Measurements from ENCODE around the gene MISP. TPM values are rescaled to one million over a fixed set of nuclear protein-coding genes. Genes with fewer than 3 reads are reported as not detected.
A peak's percentile ranks its signal among the peaks of the same experiment; 100 is the strongest.

The MISP gene
- total and polyA plus RNA-seq, 2 of the 8 experiments (the other 6 are each of a cell fraction or from before 2014, with no cell fraction given) = 0.43 to 0.45 TPM

GRCh38 chr19:748274-748598 lies 2.7 kb upstream of the MISP start:
- no peak overlapping the region for H3K9ac ChIP-seq (replicated peaks in 1 of 4; ENCODE audit: extremely low read depth in 1 of 4, low read depth in 3 of 4, low read length in 3 of 4)
- no peak overlapping the region for H4K5ac ChIP-seq (ENCODE audit: insufficient read length, low read depth, low read length)
- H3K79me1 ChIP-seq (ENCODE audit: low read depth, low read length) = no peaks in the 10 kb centered on the region
- FAIRE-seq (no peak), DNase-seq (ENCODE audit: low read depth in 1 of 2, low spot score in 2 of 2) (no peak)
- peak overlapping the region; percentile 71; the same call in 1 of the 2 replicates for H2BK5ac ChIP-seq (ENCODE audit: low read depth, low read length)
- H4K20me1 ChIP-seq (replicated peaks in 1 of 2; ENCODE audit: control insufficient read depth in 1 of 2, insufficient read depth in 2 of 2, low read length in 2 of 2) = peaks cover 0 to 1% of the 10 kb centered on the region in 2 experiments
- H3K56ac ChIP-seq (replicated peaks; ENCODE audit: insufficient read length, low read depth, low read length) = no peak overlapping the region
- no peak for TF ChIP-seq CHD1 (IDR thresholded peaks at IDR 0.05; ENCODE audit: low read depth, low read length)
- no peak for TF ChIP-seq SP4 (IDR thresholded peaks at IDR 0.05; ENCODE audit: low read length)
- 0 out of 2 replicates have a peak overlapping the region, but pooled peaks have one; percentile 51 for H4K8ac ChIP-seq (ENCODE audit: extremely low read depth, insufficient read depth, low read length)
- H2AK5ac ChIP-seq (ENCODE audit: low read depth, low read length) = no peak overlapping the region
- no peak overlapping the region for H3K18ac ChIP-seq (ENCODE audit: extremely low read depth, low read length)
- 77% methylated on average over 14 of the region's 14 CpGs; no CpG with 5 or more reads in 1 of the 2 experiments for WGBS, 2 experiments (ENCODE audit: extremely low coverage in 1 of 2, insufficient coverage in 1 of 2, insufficient read length in 1 of 2, insufficient replicate concordance in 2 of 2, low coverage in 1 of 2, low lambda C conversion rate in 2 of 2, missing lambda C conversion rate in 1 of 2)
- no peak overlapping the region for H2BK15ac ChIP-seq (ENCODE audit: low read length)
- no peak overlapping the region for H3K27ac ChIP-seq (ENCODE audit: low read depth, low read length)
- no peak overlapping the region for H2BK12ac ChIP-seq (ENCODE audit: low read depth, low read length)
- H3K4me2 ChIP-seq (ENCODE audit: insufficient read depth in 1 of 2, low read depth in 2 of 2, low read length in 2 of 2) = no peak overlapping the region
- no peak overlapping the region for H2BK20ac ChIP-seq (ENCODE audit: low read length)
- peaks cover 0 to 5% (median 3%) of the 10 kb centered on the region in 4 experiments; a peak in 3 of 7 replicates for H3K4me1 ChIP-seq (replicated peaks in 1 of 4; ENCODE audit: control insufficient read depth in 3 of 4, insufficient read depth in 4 of 4, low read length in 3 of 4)
- no peaks in the 10 kb centered on the region for H3K79me2 ChIP-seq (ENCODE audit: control insufficient read depth in 1 of 2, insufficient read depth in 2 of 2, low read length in 2 of 2)
- H3K23ac ChIP-seq (ENCODE audit: insufficient read length) = no peak overlapping the region
- H2BK120ac ChIP-seq (replicated peaks; ENCODE audit: low read depth, low read length) = no peak overlapping the region
- no peaks in the 10 kb centered on the region for H3K27me3 ChIP-seq (replicated peaks in 1 of 4; ENCODE audit: control insufficient read depth in 3 of 4, extremely low read depth in 1 of 4, insufficient read depth in 3 of 4, low read length in 3 of 4)
- ChIA-PET POLR2A (ENCODE audit: partially characterized antibody) (interaction anchor here (1.3 kb wide), 2 partner anchors 171 to 278 kb away, joined by 3 to 4 read pairs; partner anchors contain the start of gene CNN2), CTCF (ENCODE audit: partially characterized antibody) (interaction anchor here (1.0 to 1.6 kb wide), 3 partner anchors 9 to 51 kb away, joined by 3 to 5 read pairs (median 3); no protein-coding TSS in a partner anchor)
- H3K4me3 ChIP-seq (ENCODE audit: extremely low read depth in 1 of 4, insufficient read depth in 2 of 4, low read depth in 3 of 4, low read length in 4 of 4) = no peak overlapping the region
- H3K23me2 ChIP-seq (ENCODE audit: low read depth, low read length) = no peaks in the 10 kb centered on the region
- no peak overlapping the region for H2AFZ ChIP-seq (ENCODE audit: low read length)
- H3K14ac ChIP-seq (ENCODE audit: insufficient read length) = no peak overlapping the region
- no peaks in the 10 kb centered on the region for H3K36me3 ChIP-seq (ENCODE audit: control insufficient read depth in 2 of 4, insufficient read depth in 4 of 4, low read length in 3 of 4)
- no peak overlapping the region for H3K4ac ChIP-seq (replicated peaks; ENCODE audit: insufficient read length, low read depth, low read length)
- H4K91ac ChIP-seq (replicated peaks; ENCODE audit: insufficient read length, low read length) = no peak overlapping the region
- H3K9me3 ChIP-seq (ENCODE audit: insufficient read depth in 2 of 2, low read depth in 1 of 2, low read length in 1 of 2) = peaks cover 5 to 14% of the 10 kb centered on the region in 2 experiments; a peak in 2 of 4 replicates
